ENCODE measurements around the gene CD3E. TPM values are rescaled to one million over a fixed set of nuclear protein-coding genes. Genes with fewer than 3 reads are reported as not detected.

Gene CD3E
- total and polyA plus RNA-seq, 2 experiments from 2014 or later, result not detected

- H3K9me3 Mint-ChIP-seq, result no peaks in the 10 kb centered on the region
- peaks cover 31% of the 10 kb centered on the region for H3K4me1 Mint-ChIP-seq
- DNase-seq (ENCODE audit: low spot score), result peak; percentile 76
- Histone ChIP-seq H3K36me3 (ENCODE audit: insufficient read depth) (no peaks in the 10 kb centered on the region), H3K4me1 (ENCODE audit: insufficient read depth) (peaks cover 25% of the 10 kb centered on the region), H3K9me2 (ENCODE audit: insufficient read depth) (no peaks in the 10 kb centered on the region), H3K4me2 (peak within 1 kb of the TSS; percentile 73), H2AFZ (peak within 1 kb of the TSS; percentile 94), H3K79me2 (replicated peaks; ENCODE audit: insufficient read depth) (no peaks in the 10 kb centered on the region), H3K4me3 (peak within 1 kb of the TSS; percentile 46), H3F3A (replicated peaks; ENCODE audit: low read depth) (no peaks in the 10 kb centered on the region), H3K27ac (ENCODE audit: low read depth) (no peak within 1 kb of the TSS), H4K20me1 (replicated peaks; ENCODE audit: insufficient read depth) (no peaks in the 10 kb centered on the region), H3K27me3 (ENCODE audit: insufficient read depth) (peaks cover 48% of the 10 kb centered on the region)
- H3K36me3 Mint-ChIP-seq (ENCODE audit: low read depth), result peaks cover 5% of the 10 kb centered on the region
- H3K27me3 Mint-ChIP-seq (ENCODE audit: insufficient read depth, low read depth, poor library complexity), result peaks cover 30% of the 10 kb centered on the region
- peak within 1 kb of the TSS; percentile 76 for H3K4me3 Mint-ChIP-seq
- TF ChIP-seq POLR2AphosphoS5 (IDR thresholded peaks at IDR 0.05; ENCODE audit: low read depth) (0 out of 2 replicates have a peak, but pooled peaks have one; percentile 11), ETS1 (IDR thresholded peaks at IDR 0.05) (no peak)
- ATAC-seq, result peak; percentile 85
- H3K27ac Mint-ChIP-seq, result peak within 1 kb of the TSS; percentile 21; the same call in 1 of the 2 replicates
These were observed 40.6 kb upstream of the CD3E start, which contains the start of gene MPZL2 for GRCh38 chr11:118263695-118264568. Gene MPZL2 (minus strand): TSS chr11:118264297. CDS start chr11:118264153, 144 bp downstream.

GRCh38 chr11:118264569-118265465, 39.7 kb upstream of the CD3E start:
- Histone ChIP-seq H4K20me1 (replicated peaks; ENCODE audit: insufficient read depth) (no peaks in the 10 kb centered on the region), H2AFZ (peak overlapping the region; percentile 94), H3K4me2 (peak overlapping the region; percentile 73), H3F3A (replicated peaks; ENCODE audit: low read depth) (no peaks in the 10 kb centered on the region), H3K79me2 (replicated peaks; ENCODE audit: insufficient read depth) (no peaks in the 10 kb centered on the region), H3K27ac (ENCODE audit: low read depth) (no peak overlapping the region), H3K9me2 (ENCODE audit: insufficient read depth) (no peaks in the 10 kb centered on the region), H3K4me1 (ENCODE audit: insufficient read depth) (peaks cover 25% of the 10 kb centered on the region), H3K27me3 (ENCODE audit: insufficient read depth) (peaks cover 51% of the 10 kb centered on the region), H3K4me3 (peak overlapping the region; percentile 46), H3K36me3 (ENCODE audit: insufficient read depth) (no peaks in the 10 kb centered on the region)
- DNase-seq (ENCODE audit: low spot score), result peak; percentile 22
- peaks cover 30% of the 10 kb centered on the region for H3K27me3 Mint-ChIP-seq (ENCODE audit: insufficient read depth, low read depth, poor library complexity)
- H3K27ac Mint-ChIP-seq, result no peak overlapping the region
- peak; percentile 56 for ATAC-seq
- peaks cover 31% of the 10 kb centered on the region for H3K4me1 Mint-ChIP-seq
- no peaks in the 10 kb centered on the region for H3K9me3 Mint-ChIP-seq
- peak overlapping the region; percentile 76 for H3K4me3 Mint-ChIP-seq
- H3K36me3 Mint-ChIP-seq (ENCODE audit: low read depth), result no peaks in the 10 kb centered on the region; the same call in 2 of the 3 replicates
- TF ChIP-seq REST (IDR thresholded peaks at IDR 0.05; ENCODE audit: unreplicated experiment), result no peak
- TF ChIP-seq STAT1 (IDR thresholded peaks at IDR 0.05; ENCODE audit: unreplicated experiment), result no peak
- TF ChIP-seq ETS1 (IDR thresholded peaks at IDR 0.05), result no peak
- TF ChIP-seq ZNF462 (CRISPR knock-in tag; IDR thresholded peaks at IDR 0.05), result no peak
